Testis (tissue), 3 donors: ENCODE results near the gene ERI3. TPM values are rescaled to one million over a fixed set of nuclear protein-coding genes. Genes with fewer than 3 reads are reported as not detected.

Experiments used
- DNase-seq: peaks from one replicate; pipeline ENCODE4 v3.0.0-alpha.2; 2019
- H3K27ac ChIP-seq, 2 donors: fragments of 200-600 bp; sonication (generic); one replicate each; pipeline ENCODE4 v1.5.1; 2019
- H3K27me3 ChIP-seq: fragments of 200-600 bp; sonication (generic); one replicate; pipeline ENCODE4 v1.5.1; 2019
- H3K36me3 ChIP-seq: fragments of 200-600 bp; sonication (generic); one replicate; pipeline ENCODE4 v1.5.1; 2017; ENCODE audit warnings: low read depth; ENCODE audit errors: missing control alignments
- H3K4me1 ChIP-seq: fragments of 200-600 bp; sonication (generic); one replicate; pipeline ENCODE4 v1.5.1; 2019
- H3K4me3 ChIP-seq, 2 donors: fragments of 200-600 bp; sonication (generic); one replicate each; pipeline ENCODE4 v1.5.1; 2017 to 2019
- H3K9me3 ChIP-seq: fragments of 200-600 bp; sonication (generic); one replicate; pipeline ENCODE4 v1.5.1; 2017
- POLR2A ChIP-seq: fragments of 450-650 bp; IDR thresholded peaks from one replicate; pipeline ENCODE4 v1.6.1; 2017; ENCODE audit warnings: antibody characterized with exemption, mild to moderate bottlenecking, moderate library complexity
- WGBS, 2 donors: methylation state at CpG; one replicate each; pipeline ENCODE4 v1.1.5; 2018; 5-methylcytosine and 5-hydroxymethylcytosine counted together
- intact Hi-C: fragments of 100-400 bp; cut with DNase I; formaldehyde crosslinking; loops from one replicate; pipeline ENCODE4 v1.15.1; 2023; ENCODE audit warnings: low total_unique reads
- polyA plus RNA-seq: library from polyadenylated mRNA; stranded (reverse); fragments of 350-450 nt; fragmentation: Illumina TruSeq; extraction: RNeasy Lipid Tissue Mini Kit (QIAGEN cat#74804); gene quantifications from one replicate; pipeline ENCODE4 v1.2.3, GENCODE V29; 2014; ENCODE audit warnings: low read depth, low replicate concordance; ENCODE audit not compliant: insufficient read depth
- total RNA-seq, 2 donors: library from RNA; depleted of rRNA; stranded (reverse); fragments of >200 nt; gene quantifications; one replicate each; pipeline ENCODE4 v1.2.3, GENCODE V29; 2016
- TF ChIP-seq, protein P1 (sequence below), 3 experiments: fragments of 450-650 bp in 2 of 3; fragments of 200-600 bp in 1 of 3; sonication (generic) in 1 of 3; IDR thresholded peaks; one replicate each; pipeline ENCODE4 v1.5.1; 2016 to 2019; ENCODE audit warnings: antibody characterized with exemption in 3 of 3, mild to moderate bottlenecking in 2 of 3, moderate library complexity in 1 of 3

Gene ERI3
- total and polyA plus RNA-seq, 3 donors from 2014 or later, result 104 to 140 (median 109) TPM

DNA sequence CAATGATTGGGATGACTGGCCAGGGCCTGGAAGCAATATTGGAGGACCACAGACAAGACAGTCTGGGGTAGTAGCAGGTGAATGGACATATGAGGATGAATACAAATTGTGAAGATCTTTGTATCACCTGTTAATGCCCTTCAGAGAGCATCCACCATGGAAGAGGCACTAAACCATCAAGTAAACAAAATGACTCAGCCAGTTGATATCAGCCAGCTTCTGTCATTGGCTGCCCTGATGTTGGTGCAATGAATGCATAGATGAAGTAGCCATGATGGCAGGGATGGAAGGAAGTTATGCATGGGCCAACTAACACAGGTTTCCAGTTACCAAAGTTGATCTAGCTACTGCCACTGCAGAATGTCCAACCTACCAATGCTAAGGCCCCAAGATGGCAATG lies 16.1 kb upstream of the ERI3 start:
- intact Hi-C loops, result loop anchor here (10.0 kb wide), 1 partner anchor 224 kb away; no protein-coding TSS in a partner anchor
- Histone ChIP-seq H3K36me3 (no peaks in the 10 kb centered on the region), H3K9me3 (no peaks in the 10 kb centered on the region), H3K27me3 (no peaks in the 10 kb centered on the region), H3K4me1 (no peaks in the 10 kb centered on the region), H3K4me3 (no peak overlapping the region), H3K27ac (no peak overlapping the region)
- no peak for DNase-seq
- TF ChIP-seq, protein P1, sequence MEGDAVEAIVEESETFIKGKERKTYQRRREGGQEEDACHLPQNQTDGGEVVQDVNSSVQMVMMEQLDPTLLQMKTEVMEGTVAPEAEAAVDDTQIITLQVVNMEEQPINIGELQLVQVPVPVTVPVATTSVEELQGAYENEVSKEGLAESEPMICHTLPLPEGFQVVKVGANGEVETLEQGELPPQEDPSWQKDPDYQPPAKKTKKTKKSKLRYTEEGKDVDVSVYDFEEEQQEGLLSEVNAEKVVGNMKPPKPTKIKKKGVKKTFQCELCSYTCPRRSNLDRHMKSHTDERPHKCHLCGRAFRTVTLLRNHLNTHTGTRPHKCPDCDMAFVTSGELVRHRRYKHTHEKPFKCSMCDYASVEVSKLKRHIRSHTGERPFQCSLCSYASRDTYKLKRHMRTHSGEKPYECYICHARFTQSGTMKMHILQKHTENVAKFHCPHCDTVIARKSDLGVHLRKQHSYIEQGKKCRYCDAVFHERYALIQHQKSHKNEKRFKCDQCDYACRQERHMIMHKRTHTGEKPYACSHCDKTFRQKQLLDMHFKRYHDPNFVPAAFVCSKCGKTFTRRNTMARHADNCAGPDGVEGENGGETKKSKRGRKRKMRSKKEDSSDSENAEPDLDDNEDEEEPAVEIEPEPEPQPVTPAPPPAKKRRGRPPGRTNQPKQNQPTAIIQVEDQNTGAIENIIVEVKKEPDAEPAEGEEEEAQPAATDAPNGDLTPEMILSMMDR (IDR thresholded peaks at IDR 0.05), result no peak
- TF ChIP-seq POLR2A, result no peak

DNA sequence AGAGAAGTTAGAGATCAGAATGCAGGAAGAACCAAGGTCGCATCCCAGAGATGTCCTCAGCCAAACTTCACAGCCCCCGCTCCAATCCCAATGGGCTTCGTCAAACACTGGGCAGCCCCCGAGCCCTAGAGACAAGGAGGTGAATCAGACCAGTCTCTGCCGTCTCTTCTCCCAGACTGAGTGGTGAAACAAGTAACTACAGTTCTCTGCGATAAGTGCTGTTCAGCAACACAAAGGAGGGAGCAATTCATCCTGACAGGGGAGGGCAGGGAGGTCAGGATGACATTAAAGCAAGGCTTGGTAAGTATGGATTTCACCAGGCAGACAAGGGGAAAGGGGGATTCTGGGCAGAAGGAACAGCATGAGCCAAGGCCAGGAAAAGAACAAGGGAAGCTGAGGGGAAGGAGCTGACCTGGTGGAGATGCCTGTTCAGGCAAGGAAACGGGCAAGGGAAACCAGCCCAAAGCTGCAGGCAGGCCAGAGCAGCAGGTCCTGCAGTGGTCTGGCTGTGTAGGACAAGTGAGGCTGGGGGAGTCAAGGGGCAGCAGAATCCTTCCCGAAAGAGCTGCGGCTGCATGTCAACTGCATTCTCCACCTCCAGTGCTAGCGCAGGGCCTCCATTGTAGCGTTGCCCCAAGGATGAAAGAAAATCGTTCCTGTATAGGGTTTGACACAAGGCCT lies 13.6 kb upstream of the ERI3 start:
- Histone ChIP-seq H3K27ac (no peak overlapping the region), H3K9me3 (no peaks in the 10 kb centered on the region), H3K27me3 (no peaks in the 10 kb centered on the region), H3K4me1 (no peaks in the 10 kb centered on the region), H3K4me3 (no peak overlapping the region), H3K36me3 (no peaks in the 10 kb centered on the region)
- 75 to 81% methylated on average over 12 of the region's 12 CpGs for WGBS, 2 donors
- TF ChIP-seq POLR2A, result no peak
- TF ChIP-seq, protein P1 (IDR thresholded peaks at IDR 0.05), result no peak
- DNase-seq, result peak; percentile 32
- intact Hi-C loops, result no loop called here

DNA sequence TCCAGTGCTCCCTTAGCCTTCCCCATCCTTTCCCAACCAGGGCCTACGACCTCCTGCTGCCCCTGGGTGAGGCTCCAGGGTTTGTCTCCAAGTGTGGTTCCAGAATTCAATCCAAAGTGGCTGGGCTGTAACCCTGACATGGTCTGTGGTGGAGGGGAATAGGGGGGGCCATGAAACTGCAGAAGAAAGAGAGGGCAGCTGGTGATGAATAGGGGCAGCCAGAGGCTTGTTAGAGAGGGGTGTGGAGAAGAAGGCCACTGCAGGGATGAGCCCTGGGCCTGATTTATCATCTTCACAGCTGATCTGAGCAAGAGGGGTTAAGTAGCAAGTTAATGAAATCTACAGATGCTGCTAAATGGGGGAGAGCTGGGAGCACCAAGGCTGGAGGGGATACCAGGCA lies 12.9 kb upstream of the ERI3 start:
- Histone ChIP-seq H3K36me3 (no peaks in the 10 kb centered on the region), H3K4me1 (no peaks in the 10 kb centered on the region), H3K27me3 (no peaks in the 10 kb centered on the region), H3K27ac (no peak overlapping the region), H3K9me3 (no peaks in the 10 kb centered on the region), H3K4me3 (no peak overlapping the region)
- intact Hi-C loops, result no loop called here
- TF ChIP-seq, protein P1 (IDR thresholded peaks at IDR 0.05), result no peak
- TF ChIP-seq POLR2A, result no peak
- whole genome bisulfite sequencing, 2 donors, result 75 to 83% methylated on average over 1 of the region's 1 CpG
- no peak for DNase-seq

DNA sequence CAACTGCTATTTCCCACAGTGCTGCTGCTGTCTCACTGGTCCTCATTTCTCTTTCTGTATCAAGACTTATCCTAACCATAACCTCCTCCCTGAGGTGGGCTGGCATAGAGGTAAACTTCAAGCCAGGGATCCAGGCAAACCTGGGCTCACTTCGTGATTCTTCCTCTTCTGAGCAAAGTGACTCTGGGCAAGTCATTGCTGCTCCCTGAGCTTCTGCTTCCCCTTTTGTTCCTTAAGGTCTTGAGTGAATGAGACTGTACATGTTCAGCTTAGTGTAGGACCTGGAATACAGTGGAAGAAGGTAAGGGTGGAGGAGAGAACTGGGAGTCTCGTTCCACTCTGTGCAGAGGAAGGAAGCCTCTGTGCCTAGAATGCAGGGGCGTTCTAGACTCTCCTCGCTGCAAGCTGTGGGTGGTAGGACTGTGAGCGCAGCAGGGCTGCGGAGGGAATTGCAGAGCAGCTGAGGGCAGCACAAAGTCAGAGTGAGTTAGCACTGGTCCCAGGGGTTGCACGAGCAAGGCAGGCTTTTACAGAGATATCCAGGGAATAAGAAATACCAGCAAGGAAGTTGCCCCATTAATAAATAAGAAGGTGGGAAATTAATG lies 11.4 kb upstream of the ERI3 start:
- intact Hi-C loops, result no loop called here
- 91 to 94% methylated on average over 7 of the region's 7 CpGs for WGBS, 2 donors
- TF ChIP-seq POLR2A, result no peak
- Histone ChIP-seq H3K4me3 (no peak overlapping the region), H3K36me3 (no peaks in the 10 kb centered on the region), H3K27ac (no peak overlapping the region), H3K9me3 (no peaks in the 10 kb centered on the region), H3K27me3 (no peaks in the 10 kb centered on the region), H3K4me1 (no peaks in the 10 kb centered on the region)
- no peak for DNase-seq

GRCh38 chr1:44361478-44361877 lies 6.4 kb upstream of the ERI3 start:
- intact Hi-C loops, result no loop called here
- TF ChIP-seq POLR2A, result no peak
- TF ChIP-seq, protein P1 (IDR thresholded peaks at IDR 0.05), result no peak
- H3K4me3 ChIP-seq, result no peak overlapping the region
- no peaks in the 10 kb centered on the region for H3K9me3 ChIP-seq
- no peak for DNase-seq
- H3K27me3 ChIP-seq, result no peaks in the 10 kb centered on the region
- H3K4me1 ChIP-seq, result no peaks in the 10 kb centered on the region
- H3K27ac ChIP-seq, result no peak overlapping the region
- H3K36me3 ChIP-seq, result no peaks in the 10 kb centered on the region
- WGBS, 2 donors, result 72% methylated on average over 4 of the region's 4 CpGs
